NT2/D1 (cell line): ENCODE data around the gene WFDC8.
"Not testable (repeated sequence)": the region's sequence is repeated elsewhere in the genome, so short reads cannot be mapped to it uniquely, and the experiment has no call there.

ENCODE experiments used
- DNase-seq: peaks from one replicate; pipeline ENCODE4 v3.0.0-alpha.2; 2011; ENCODE audit warnings: low read depth, low spot score
- H3K27me3 ChIP-seq: 2 replicates; pipeline ENCODE4 v1.6.0; 2011; ENCODE audit warnings: mild to moderate bottlenecking; ENCODE audit not compliant: insufficient read length, insufficient read depth
- H3K36me3 ChIP-seq: 2 replicates; pipeline ENCODE4 v1.6.1; 2011; ENCODE audit warnings: mild to moderate bottlenecking, low read length, mixed read lengths; ENCODE audit not compliant: insufficient read depth, insufficient read length
- H3K4me1 ChIP-seq: 2 replicates; pipeline ENCODE4 v1.5.1; 2011; ENCODE audit not compliant: insufficient read depth, insufficient read length
- H3K4me3 ChIP-seq: 2 replicates; pipeline ENCODE4 v1.5.1; 2011; ENCODE audit warnings: low read depth; ENCODE audit not compliant: insufficient read length
- H3K9ac ChIP-seq: 2 replicates; pipeline ENCODE4 v1.6.0; 2011; ENCODE audit warnings: low read depth; ENCODE audit not compliant: insufficient read length
- H3K9me3 ChIP-seq: 2 replicates; pipeline ENCODE4 v1.5.1; 2011; ENCODE audit warnings: mild to moderate bottlenecking, low read length; ENCODE audit not compliant: insufficient read depth
- SUZ12 ChIP-seq: IDR thresholded peaks from 2 replicates; pipeline ENCODE4 v1.6.1; 2011; ENCODE audit not compliant: insufficient read length, insufficient read depth; ENCODE audit errors: extremely low read depth
- YY1 ChIP-seq: IDR thresholded peaks from 2 replicates; pipeline ENCODE4 v1.6.1; 2011; ENCODE audit not compliant: insufficient read length, insufficient read depth
- ZNF274 ChIP-seq: IDR thresholded peaks from 2 replicates; pipeline ENCODE4 v1.6.1; 2011; ENCODE audit warnings: mild to moderate bottlenecking, low read depth, low read length

The WFDC8 gene

GRCh38 chr20:45593498-45593897, 14.4 kb upstream of the WFDC8 start:
- H3K9me3 ChIP-seq, result peaks cover 4% of the 10 kb centered on the region; the same call in 1 of the 2 replicates
- no peaks in the 10 kb centered on the region for H3K27me3 ChIP-seq
- no peak for TF ChIP-seq YY1
- no peaks in the 10 kb centered on the region for H3K4me1 ChIP-seq
- no peak overlapping the region for H3K4me3 ChIP-seq
- H3K9ac ChIP-seq, result no peak overlapping the region
- DNase-seq, result no peak
- no peaks in the 10 kb centered on the region for H3K36me3 ChIP-seq

GRCh38 chr20:45592574-45593189, 13.6 kb upstream of the WFDC8 start:
- no peaks in the 10 kb centered on the region for H3K36me3 ChIP-seq
- H3K4me3 ChIP-seq, result no peak overlapping the region
- H3K9ac ChIP-seq, result no peak overlapping the region
- TF ChIP-seq YY1, result no peak
- no peak for TF ChIP-seq ZNF274
- no peak for TF ChIP-seq SUZ12
- peak; percentile 66 for DNase-seq
- H3K4me1 ChIP-seq, result no peaks in the 10 kb centered on the region
- H3K27me3 ChIP-seq, result no peaks in the 10 kb centered on the region
- peaks cover 9% of the 10 kb centered on the region; the same call in 1 of the 2 replicates for H3K9me3 ChIP-seq

GRCh38 chr20:45589725-45590124, 10.6 kb upstream of the WFDC8 start:
- H3K9ac ChIP-seq, result no peak overlapping the region

GRCh38 chr20:45588800-45589199, 9.7 kb upstream of the WFDC8 start:
- Histone ChIP-seq H3K4me1 (no peaks in the 10 kb centered on the region), H3K27me3 (no peaks in the 10 kb centered on the region), H3K9ac (no peak overlapping the region), H3K9me3 (peaks cover 9% of the 10 kb centered on the region; the same call in 1 of the 2 replicates), H3K36me3 (no peaks in the 10 kb centered on the region), H3K4me3 (no peak overlapping the region)
- no peak for DNase-seq
- TF ChIP-seq ZNF274 (no peak), SUZ12 (no peak), YY1 (no peak)

More at GRCh38 chr20:45589725-45590124, 10.6 kb upstream of the WFDC8 start:
- no peak for TF ChIP-seq SUZ12
- no peak for TF ChIP-seq ZNF274
- TF ChIP-seq YY1, result no peak
- H3K36me3 ChIP-seq, result no peaks in the 10 kb centered on the region
- H3K4me1 ChIP-seq, result no peaks in the 10 kb centered on the region
- no peak for DNase-seq
- H3K4me3 ChIP-seq, result no peak overlapping the region
- H3K9me3 ChIP-seq, result peaks cover 9% of the 10 kb centered on the region; the same call in 1 of the 2 replicates
- H3K27me3 ChIP-seq, result no peaks in the 10 kb centered on the region

- H3K9ac ChIP-seq, H3K36me3 ChIP-seq, H3K4me1 ChIP-seq, DNase-seq, H3K4me3 ChIP-seq, H3K27me3 ChIP-seq, H3K9me3 ChIP-seq: not testable (repeated sequence)
Measured at GRCh38 chr20:45585986-45586385, 6.9 kb upstream of the WFDC8 start.

- H3K4me1 ChIP-seq, H3K27me3 ChIP-seq, DNase-seq, H3K9ac ChIP-seq, H3K36me3 ChIP-seq, H3K9me3 ChIP-seq, H3K4me3 ChIP-seq: not testable (repeated sequence)
Measured at GRCh38 chr20:45584294-45584693, 5.2 kb upstream of the WFDC8 start.

GRCh38 chr20:45583502-45583901, 4.4 kb upstream of the WFDC8 start:
- H3K36me3 ChIP-seq, result no peaks in the 10 kb centered on the region
- no peaks in the 10 kb centered on the region for H3K27me3 ChIP-seq
- no peaks in the 10 kb centered on the region for H3K4me1 ChIP-seq
- no peak overlapping the region for H3K4me3 ChIP-seq
- peaks cover 4% of the 10 kb centered on the region; the same call in 1 of the 2 replicates for H3K9me3 ChIP-seq
- no peak for TF ChIP-seq YY1
- no peak for TF ChIP-seq ZNF274
- H3K9ac ChIP-seq, result no peak overlapping the region
- DNase-seq, result no peak

- TF ChIP-seq ZNF274, result no peak
- no peak for TF ChIP-seq SUZ12
- TF ChIP-seq YY1, result no peak
- H3K4me1 ChIP-seq, result no peaks in the 10 kb centered on the region
- no peak overlapping the region for H3K4me3 ChIP-seq
- H3K9me3 ChIP-seq, result no peaks in the 10 kb centered on the region
- H3K36me3 ChIP-seq, result no peaks in the 10 kb centered on the region
- DNase-seq, result no peak
- H3K9ac ChIP-seq, result no peak overlapping the region
- no peaks in the 10 kb centered on the region for H3K27me3 ChIP-seq
Measured at GRCh38 chr20:45581702-45582101, 2.6 kb upstream of the WFDC8 start.
